Measurements from ENCODE around the gene KLHL29.

GRCh38 chr2:23631389-23631788, 246.4 kb downstream of the KLHL29 start:
- TF ChIP-seq EZH2phosphoT487 (IDR thresholded peaks at IDR 0.05; ENCODE audit: borderline replicate concordance, low read depth, low read length): no peak
- TF ChIP-seq CTCF (conservative IDR thresholded peaks at IDR 0.05; ENCODE audit: low read length): no peak

Data from OCI-LY7 (cell line).